Measurements from ENCODE around the gene KIF3C.

The KIF3C gene

GRCh38 chr2:25982968-25983280 lies 627 bp upstream of the KIF3C start:
- Histone ChIP-seq H3K27ac (ENCODE audit: low read depth in 2 of 2, low read length in 2 of 2) (no peak overlapping the region), H3K4me3 (ENCODE audit: low read length in 2 of 2) (peak overlapping the region; percentile 69 to 78), H3K4me1 (ENCODE audit: control insufficient read depth in 2 of 2, insufficient read depth in 2 of 2, low read length in 2 of 2) (peaks cover 5 to 6% of the 10 kb centered on the region in 2 donors), H3K27me3 (ENCODE audit: control insufficient read depth in 2 of 2, insufficient read depth in 2 of 2, low read length in 2 of 2) (no peaks in the 10 kb centered on the region), H3K36me3 (ENCODE audit: control insufficient read depth in 2 of 2, insufficient read depth in 2 of 2, low read length in 2 of 2) (no peaks in the 10 kb centered on the region), H3K9me3 (ENCODE audit: control insufficient read depth in 2 of 2, low read length in 2 of 2) (no peaks in the 10 kb centered on the region), H3K9ac (ENCODE audit: low read depth in 1 of 2, low read length in 2 of 2) (peak overlapping the region in 1 of 2 donors; percentile 43)

- Histone ChIP-seq H3K27me3 (ENCODE audit: control insufficient read depth in 2 of 2, insufficient read depth in 2 of 2, low read length in 2 of 2) (no peaks in the 10 kb centered on the region), H3K27ac (ENCODE audit: low read depth in 2 of 2, low read length in 2 of 2) (no peak overlapping the region), H3K9me3 (ENCODE audit: control insufficient read depth in 2 of 2, low read length in 2 of 2) (no peaks in the 10 kb centered on the region), H3K9ac (ENCODE audit: low read depth in 1 of 2, low read length in 2 of 2) (peak overlapping the region; percentile 47 to 61), H3K4me3 (ENCODE audit: low read length in 2 of 2) (peak overlapping the region; percentile 69 to 78), H3K36me3 (ENCODE audit: control insufficient read depth in 2 of 2, insufficient read depth in 2 of 2, low read length in 2 of 2) (no peaks in the 10 kb centered on the region), H3K4me1 (ENCODE audit: control insufficient read depth in 2 of 2, insufficient read depth in 2 of 2, low read length in 2 of 2) (peaks cover 5 to 6% of the 10 kb centered on the region in 2 donors)
These were observed 563 bp downstream of the KIF3C start for GRCh38 chr2:25981596-25982272.

- peaks cover 5 to 6% of the 10 kb centered on the region in 2 donors for H3K4me1 ChIP-seq (ENCODE audit: control insufficient read depth in 2 of 2, insufficient read depth in 2 of 2, low read length in 2 of 2)
- H3K27ac ChIP-seq (ENCODE audit: low read depth in 2 of 2, low read length in 2 of 2), result no peak overlapping the region
- no peaks in the 10 kb centered on the region for H3K36me3 ChIP-seq (ENCODE audit: control insufficient read depth in 2 of 2, insufficient read depth in 2 of 2, low read length in 2 of 2)
- H3K4me3 ChIP-seq (ENCODE audit: low read length in 2 of 2), result no peak overlapping the region
- H3K9me3 ChIP-seq (ENCODE audit: control insufficient read depth in 2 of 2, low read length in 2 of 2), result no peaks in the 10 kb centered on the region
- no peaks in the 10 kb centered on the region for H3K27me3 ChIP-seq (ENCODE audit: control insufficient read depth in 2 of 2, insufficient read depth in 2 of 2, low read length in 2 of 2)
- H3K9ac ChIP-seq (ENCODE audit: low read depth in 1 of 2, low read length in 2 of 2), result no peak overlapping the region
These were observed 1.3 kb downstream of the KIF3C start for GRCh38 chr2:25980951-25981350.

- H3K27ac ChIP-seq (ENCODE audit: low read depth in 2 of 2, low read length in 2 of 2), result no peak overlapping the region
- H3K9me3 ChIP-seq (ENCODE audit: control insufficient read depth in 2 of 2, low read length in 2 of 2), result no peaks in the 10 kb centered on the region
- H3K9ac ChIP-seq (ENCODE audit: low read depth in 1 of 2, low read length in 2 of 2), result no peak overlapping the region
- no peaks in the 10 kb centered on the region for H3K27me3 ChIP-seq (ENCODE audit: control insufficient read depth in 2 of 2, insufficient read depth in 2 of 2, low read length in 2 of 2)
- H3K4me3 ChIP-seq (ENCODE audit: low read length in 2 of 2), result no peak overlapping the region
- no peaks in the 10 kb centered on the region for H3K36me3 ChIP-seq (ENCODE audit: control insufficient read depth in 2 of 2, insufficient read depth in 2 of 2, low read length in 2 of 2)
- H3K4me1 ChIP-seq (ENCODE audit: control insufficient read depth in 2 of 2, insufficient read depth in 2 of 2, low read length in 2 of 2), result peaks cover 5 to 6% of the 10 kb centered on the region in 2 donors
These were observed 2.0 kb downstream of the KIF3C start for GRCh38 chr2:25980076-25980887.

- Histone ChIP-seq H3K36me3 (ENCODE audit: control insufficient read depth in 2 of 2, insufficient read depth in 2 of 2, low read length in 2 of 2) (no peaks in the 10 kb centered on the region), H3K9me3 (ENCODE audit: control insufficient read depth in 2 of 2, low read length in 2 of 2) (no peaks in the 10 kb centered on the region), H3K4me1 (ENCODE audit: control insufficient read depth in 2 of 2, insufficient read depth in 2 of 2, low read length in 2 of 2) (peaks cover 5 to 6% of the 10 kb centered on the region in 2 donors), H3K27ac (ENCODE audit: low read depth in 2 of 2, low read length in 2 of 2) (no peak overlapping the region), H3K27me3 (ENCODE audit: control insufficient read depth in 2 of 2, insufficient read depth in 2 of 2, low read length in 2 of 2) (no peaks in the 10 kb centered on the region), H3K4me3 (ENCODE audit: low read length in 2 of 2) (no peak overlapping the region), H3K9ac (ENCODE audit: low read depth in 1 of 2, low read length in 2 of 2) (no peak overlapping the region)
These were observed 3.3 kb downstream of the KIF3C start for GRCh38 chr2:25979001-25979400.

GRCh38 chr2:25977768-25978167 lies 4.5 kb downstream of the KIF3C start:
- H3K27me3 ChIP-seq (ENCODE audit: control insufficient read depth in 2 of 2, insufficient read depth in 2 of 2, low read length in 2 of 2), result no peaks in the 10 kb centered on the region
- no peak overlapping the region for H3K9ac ChIP-seq (ENCODE audit: low read depth in 1 of 2, low read length in 2 of 2)
- no peak overlapping the region for H3K4me3 ChIP-seq (ENCODE audit: low read length in 2 of 2)
- no peaks in the 10 kb centered on the region for H3K9me3 ChIP-seq (ENCODE audit: control insufficient read depth in 2 of 2, low read length in 2 of 2)
- H3K27ac ChIP-seq (ENCODE audit: low read depth in 2 of 2, low read length in 2 of 2), result no peak overlapping the region
- peaks cover 3 to 5% of the 10 kb centered on the region in 2 donors for H3K4me1 ChIP-seq (ENCODE audit: control insufficient read depth in 2 of 2, insufficient read depth in 2 of 2, low read length in 2 of 2)
- H3K36me3 ChIP-seq (ENCODE audit: control insufficient read depth in 2 of 2, insufficient read depth in 2 of 2, low read length in 2 of 2), result no peaks in the 10 kb centered on the region

- Histone ChIP-seq H3K4me3 (ENCODE audit: low read length in 2 of 2) (no peak overlapping the region), H3K9me3 (ENCODE audit: control insufficient read depth in 2 of 2, low read length in 2 of 2) (no peaks in the 10 kb centered on the region), H3K4me1 (ENCODE audit: control insufficient read depth in 2 of 2, insufficient read depth in 2 of 2, low read length in 2 of 2) (peaks cover 2 to 5% of the 10 kb centered on the region in 2 donors), H3K36me3 (ENCODE audit: control insufficient read depth in 2 of 2, insufficient read depth in 2 of 2, low read length in 2 of 2) (no peaks in the 10 kb centered on the region), H3K27ac (ENCODE audit: low read depth in 2 of 2, low read length in 2 of 2) (no peak overlapping the region), H3K9ac (ENCODE audit: low read depth in 1 of 2, low read length in 2 of 2) (no peak overlapping the region), H3K27me3 (ENCODE audit: control insufficient read depth in 2 of 2, insufficient read depth in 2 of 2, low read length in 2 of 2) (no peaks in the 10 kb centered on the region)
These were observed 5.1 kb downstream of the KIF3C start for GRCh38 chr2:25976983-25977741.

DNA sequence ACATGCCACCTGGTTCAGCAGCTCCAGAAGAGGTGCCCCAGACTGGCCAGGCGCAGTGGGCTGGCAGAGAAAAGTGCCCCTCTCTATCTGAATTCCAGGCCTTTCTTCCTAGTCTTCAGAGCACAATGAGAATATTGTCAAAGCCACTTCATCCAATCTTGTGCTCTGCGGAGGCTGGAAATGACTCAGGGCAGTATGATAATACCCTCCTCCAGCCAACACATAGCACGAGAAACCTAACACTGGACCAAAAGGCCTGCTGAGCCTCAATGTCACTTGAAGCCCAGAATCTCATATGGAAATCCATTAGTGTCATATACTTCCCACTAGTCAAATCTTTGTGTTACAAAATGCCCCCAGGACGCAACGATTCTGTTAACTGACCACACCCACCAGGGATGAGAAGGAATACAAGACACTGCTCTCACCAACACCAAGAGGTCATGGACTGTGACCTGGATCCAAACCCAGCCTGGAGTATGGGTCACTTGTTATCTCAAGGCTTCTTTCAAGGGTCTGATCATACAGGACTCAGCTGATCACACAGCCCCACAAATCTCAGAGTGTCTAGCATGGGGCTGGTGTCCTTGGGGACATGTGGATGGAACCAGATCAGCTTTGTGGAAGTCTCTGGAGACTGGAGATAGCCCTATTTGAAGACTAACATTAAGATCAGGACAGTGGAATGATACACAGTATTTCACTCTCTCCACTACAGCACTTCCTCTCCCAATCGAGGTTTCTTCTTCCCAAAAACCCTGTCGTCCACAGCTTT lies 10.1 kb downstream of the KIF3C start:
- H3K4me1 ChIP-seq (ENCODE audit: control insufficient read depth in 2 of 2, insufficient read depth in 2 of 2, low read length in 2 of 2), result no peaks in the 10 kb centered on the region
- H3K27me3 ChIP-seq (ENCODE audit: control insufficient read depth in 2 of 2, insufficient read depth in 2 of 2, low read length in 2 of 2), result no peaks in the 10 kb centered on the region
- no peaks in the 10 kb centered on the region for H3K9me3 ChIP-seq (ENCODE audit: control insufficient read depth in 2 of 2, low read length in 2 of 2)
- H3K4me3 ChIP-seq (ENCODE audit: low read length in 2 of 2), result no peak overlapping the region
- H3K36me3 ChIP-seq (ENCODE audit: control insufficient read depth in 2 of 2, insufficient read depth in 2 of 2, low read length in 2 of 2), result no peaks in the 10 kb centered on the region
- no peak overlapping the region for H3K9ac ChIP-seq (ENCODE audit: low read depth in 1 of 2, low read length in 2 of 2)
- no peak overlapping the region for H3K27ac ChIP-seq (ENCODE audit: low read depth in 2 of 2, low read length in 2 of 2)

- H3K4me3 ChIP-seq (ENCODE audit: low read length in 2 of 2), result no peak overlapping the region
- H3K27ac ChIP-seq (ENCODE audit: low read depth in 2 of 2, low read length in 2 of 2), result no peak overlapping the region
These were observed 10.7 kb downstream of the KIF3C start for GRCh38 chr2:25971596-25971995.

More at GRCh38 chr2:25971596-25971995, 10.7 kb downstream of the KIF3C start:
- H3K9me3 ChIP-seq (ENCODE audit: control insufficient read depth in 2 of 2, low read length in 2 of 2), result no peaks in the 10 kb centered on the region
- H3K9ac ChIP-seq (ENCODE audit: low read depth in 1 of 2, low read length in 2 of 2), result no peak overlapping the region
- no peaks in the 10 kb centered on the region for H3K36me3 ChIP-seq (ENCODE audit: control insufficient read depth in 2 of 2, insufficient read depth in 2 of 2, low read length in 2 of 2)
- no peaks in the 10 kb centered on the region for H3K4me1 ChIP-seq (ENCODE audit: control insufficient read depth in 2 of 2, insufficient read depth in 2 of 2, low read length in 2 of 2)
- H3K27me3 ChIP-seq (ENCODE audit: control insufficient read depth in 2 of 2, insufficient read depth in 2 of 2, low read length in 2 of 2), result no peaks in the 10 kb centered on the region
